ENCODE measurements around the gene DAAM2. TPM values are rescaled to one million over a fixed set of nuclear protein-coding genes. Genes with fewer than 3 reads are reported as not detected.

The DAAM2 gene
- total RNA-seq, 1 donor from 2014 or later: 14.7 TPM

- ATAC-seq: no peak
- DNase-seq (ENCODE audit: missing footprints): no peak
- intact Hi-C loops (cut with DNase I): no loop called here
These were observed 13.5 kb upstream of the DAAM2 start for GRCh38 chr6:39778581-39779255.

DNA sequence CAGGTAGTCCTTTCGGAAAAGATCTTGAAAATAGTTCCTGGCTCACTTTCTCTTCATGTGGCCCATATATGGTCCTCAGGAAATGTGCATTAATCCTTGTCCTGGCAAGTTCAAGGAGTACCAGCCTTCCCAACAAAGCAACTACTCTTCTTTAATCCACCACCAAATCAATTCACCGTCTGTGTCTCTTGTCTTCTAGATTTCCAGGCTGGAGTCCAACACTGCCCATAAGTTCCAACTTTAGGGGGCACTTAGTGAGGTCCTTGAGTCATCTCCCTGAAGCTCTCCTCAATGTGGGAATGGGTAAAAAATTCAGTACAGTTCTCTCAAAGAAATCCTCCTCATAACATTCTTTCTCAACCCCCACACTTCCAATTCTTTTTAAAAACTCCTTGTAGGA is 6.9 kb upstream of the DAAM2 start:
- ATAC-seq (no peak), DNase-seq (ENCODE audit: missing footprints) (no peak)
- intact Hi-C loops (cut with DNase I): no loop called here

- ATAC-seq: no peak
- DNase-seq (ENCODE audit: missing footprints): no peak
- intact Hi-C loops (cut with DNase I): no loop called here
These were observed 5.5 kb upstream of the DAAM2 start for GRCh38 chr6:39786649-39787048.

- intact Hi-C loops (cut with DNase I): no loop called here
These were observed 4.9 kb upstream of the DAAM2 start for GRCh38 chr6:39787322-39787721.

DNA sequence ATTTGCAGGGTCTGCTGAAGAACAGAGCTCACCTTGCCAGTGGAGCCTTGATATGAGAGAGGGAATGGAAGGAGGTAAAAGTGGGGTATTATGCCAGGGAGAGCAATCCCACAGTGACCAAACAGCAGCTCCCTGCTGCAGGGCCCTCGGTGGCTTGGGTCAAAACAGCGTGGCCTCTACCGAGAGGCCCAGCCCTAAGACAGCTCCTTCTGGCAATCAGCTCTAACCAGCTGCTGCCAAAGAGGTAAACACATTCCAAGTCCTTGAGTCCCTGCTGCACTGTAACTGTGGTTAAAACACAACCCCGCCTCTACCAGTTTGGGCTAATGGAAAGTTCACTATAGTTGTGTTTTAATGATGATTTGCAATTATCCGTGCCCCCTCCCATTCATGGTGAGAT is 1.4 kb upstream of the DAAM2 start:
- ATAC-seq (no peak), DNase-seq (ENCODE audit: missing footprints) (no peak)
- intact Hi-C loops (cut with DNase I): loop anchor here (5.0 kb wide), 1 partner anchor 77 kb away; no protein-coding TSS in a partner anchor

More at GRCh38 chr6:39787322-39787721, 4.9 kb upstream of the DAAM2 start:
- no peak for ATAC-seq
- no peak for DNase-seq (ENCODE audit: missing footprints)

GRCh38 chr6:39791311-39791710 is 865 bp upstream of the DAAM2 start:
- peak; percentile 50 for ATAC-seq
- intact Hi-C loops (cut with DNase I): loop anchor here (5.0 kb wide), 1 partner anchor 76 kb away; no protein-coding TSS in a partner anchor
- DNase-seq (ENCODE audit: missing footprints): no peak

DNA sequence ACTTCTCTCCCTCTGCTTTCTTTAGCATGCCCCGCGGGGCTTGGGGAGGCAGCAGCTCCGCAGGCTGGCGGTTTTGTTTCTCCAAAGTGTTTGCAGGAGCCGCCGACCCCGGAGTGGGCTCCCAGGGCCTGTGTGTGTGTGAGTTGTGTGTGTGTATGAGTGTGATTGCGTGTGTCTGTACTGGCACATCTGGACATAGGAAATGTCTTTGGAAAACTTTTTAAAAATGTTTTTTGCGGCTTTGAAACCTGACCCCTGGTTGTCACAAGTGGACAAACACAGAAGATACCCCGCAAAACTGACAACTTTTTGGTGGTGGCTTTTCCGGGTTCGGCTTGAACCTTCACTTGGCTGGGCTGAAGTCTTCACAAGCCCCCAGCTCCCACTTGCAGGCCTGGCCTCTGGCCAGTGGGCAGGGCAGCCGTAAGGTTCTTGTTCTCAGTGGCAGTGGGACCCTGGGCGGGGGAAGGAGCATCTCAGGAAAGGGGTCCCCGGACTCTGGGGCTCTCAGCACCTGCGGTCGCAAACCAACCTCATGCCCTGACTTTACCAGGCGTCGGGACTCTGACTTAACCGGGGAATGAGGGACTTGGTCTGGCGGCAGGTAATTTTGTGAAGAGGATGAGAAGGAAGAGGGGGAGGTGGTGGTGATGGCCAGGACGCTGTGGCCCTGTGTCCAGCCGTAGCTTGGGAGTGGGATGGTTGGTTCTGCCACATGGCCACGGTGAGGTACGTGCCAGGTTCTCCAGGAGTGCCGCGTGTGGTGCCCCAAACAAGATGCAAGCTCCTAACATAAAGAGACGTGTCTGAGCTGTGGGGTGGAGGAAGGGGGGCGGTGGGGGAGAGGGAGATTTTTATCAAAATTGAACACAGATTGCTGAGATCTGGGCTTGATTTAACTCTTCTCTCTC is 619 bp downstream of the DAAM2 start:
- ATAC-seq: no peak
- intact Hi-C loops (cut with DNase I): loop anchor here (5.0 kb wide), 1 partner anchor 75 kb away; no protein-coding TSS in a partner anchor
- no peak for DNase-seq (ENCODE audit: missing footprints)

DNA sequence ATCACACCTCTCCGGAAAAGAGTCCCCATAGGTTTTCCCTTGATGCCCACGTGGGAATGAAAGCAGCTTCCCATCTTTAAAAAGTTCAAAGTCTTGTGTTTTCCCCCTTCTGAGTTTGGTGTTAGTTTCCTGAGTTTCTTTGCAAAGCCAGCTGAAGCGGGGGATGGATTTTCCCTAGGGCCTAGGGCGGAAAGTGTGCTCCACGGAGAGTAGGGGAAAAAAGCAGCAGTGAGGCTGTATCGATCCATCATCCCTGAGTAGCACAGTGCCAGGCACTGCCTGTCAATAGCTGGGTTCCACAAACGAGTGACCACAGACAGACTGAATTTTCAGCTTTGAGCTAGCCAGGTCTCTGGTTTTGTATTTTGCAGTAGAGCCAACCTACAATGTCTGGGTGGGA is 1.3 kb downstream of the DAAM2 start:
- intact Hi-C loops (cut with DNase I): loop anchor here (5.0 kb wide), 1 partner anchor 74 kb away; no protein-coding TSS in a partner anchor
- ATAC-seq (no peak), DNase-seq (ENCODE audit: missing footprints) (no peak)

DNA sequence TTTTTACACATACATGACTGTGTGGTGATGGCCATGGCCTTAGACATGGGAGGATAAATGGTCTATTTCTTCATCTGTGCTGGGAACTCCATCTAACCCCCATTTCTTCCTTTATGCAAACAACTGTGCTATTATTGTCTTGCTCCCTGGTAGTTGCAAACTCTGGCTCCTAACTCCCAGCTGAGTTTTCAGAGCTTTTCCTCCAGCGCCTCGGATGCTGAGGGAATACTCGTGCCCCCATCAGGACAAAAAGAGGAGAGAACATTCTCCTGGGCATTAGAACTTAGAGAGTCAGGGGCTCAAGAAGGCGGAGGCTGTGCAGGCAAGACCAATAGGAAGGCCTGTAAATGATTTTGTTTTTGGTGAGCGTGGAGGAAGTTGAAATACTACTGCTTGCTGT is 2.1 kb downstream of the DAAM2 start:
- intact Hi-C loops (cut with DNase I): loop anchor here (5.0 kb wide), 1 partner anchor 73 kb away; no protein-coding TSS in a partner anchor
- ATAC-seq (no peak), DNase-seq (ENCODE audit: missing footprints) (no peak)

DNA sequence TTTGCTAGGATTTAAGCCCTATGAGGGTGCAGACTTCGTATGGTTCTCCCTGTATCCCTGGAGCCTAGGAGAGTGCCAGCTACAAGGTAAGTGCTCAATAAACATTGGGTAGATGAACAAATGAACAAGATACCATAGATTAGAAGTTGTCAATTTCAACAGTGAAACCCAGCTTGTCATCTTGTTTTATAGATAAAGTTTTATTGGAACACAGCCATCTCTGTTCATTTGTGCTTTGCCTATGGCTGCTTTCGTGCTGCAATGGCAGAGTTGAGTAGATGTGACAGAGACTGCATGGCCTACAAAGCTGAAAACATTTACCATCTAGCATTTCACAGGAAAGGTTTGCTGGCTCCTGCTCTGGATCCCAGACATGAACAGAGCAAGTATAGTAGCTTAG is 5.6 kb downstream of the DAAM2 start:
- intact Hi-C loops (cut with DNase I): no loop called here
- no peak for ATAC-seq
- no peak for DNase-seq (ENCODE audit: missing footprints)

- no peak for ATAC-seq
These were observed 8.2 kb downstream of the DAAM2 start for GRCh38 chr6:39800034-39801032.

DNA sequence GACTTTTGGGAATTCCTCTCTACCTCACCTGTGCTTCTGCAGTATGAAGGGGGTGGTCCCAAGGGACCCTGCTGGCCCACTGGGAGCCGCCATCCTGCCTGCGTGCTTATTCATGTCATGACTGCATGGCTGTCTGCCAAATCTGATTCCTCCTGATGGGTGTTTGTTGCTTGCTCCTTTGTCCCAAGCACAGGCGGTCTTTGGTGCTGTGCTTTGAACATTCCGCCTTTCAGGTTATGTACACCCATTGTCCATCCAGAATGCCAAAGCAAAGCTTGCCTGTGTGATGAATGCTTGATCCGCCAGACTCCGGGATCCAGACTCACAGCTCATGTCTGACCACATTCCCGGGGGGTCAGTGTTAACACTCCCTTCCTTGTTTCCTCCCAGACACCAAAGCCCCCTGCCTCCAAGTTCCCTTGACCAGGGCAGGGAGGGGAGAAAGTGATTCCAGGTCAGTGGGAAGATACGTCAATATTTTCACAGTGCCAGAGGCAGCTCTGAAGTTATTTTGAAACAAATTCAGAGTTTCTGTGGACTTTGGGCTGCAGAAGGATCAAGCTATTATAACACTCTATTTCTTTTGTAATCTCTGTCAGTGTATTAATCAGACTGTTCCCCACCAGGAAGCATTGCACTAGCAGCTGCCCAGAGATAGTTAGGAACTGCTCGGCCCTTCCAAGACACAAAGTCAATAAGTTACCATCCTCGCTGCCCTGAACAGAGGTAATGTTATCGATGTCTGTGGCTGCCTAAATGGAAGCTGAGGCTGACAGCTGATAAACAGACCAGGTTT is 9.5 kb downstream of the DAAM2 start:
- intact Hi-C loops (cut with DNase I): no loop called here
- no peak for ATAC-seq
- no peak for DNase-seq (ENCODE audit: missing footprints)

More at GRCh38 chr6:39800034-39801032, 8.2 kb downstream of the DAAM2 start:
- intact Hi-C loops (cut with DNase I): no loop called here
- DNase-seq (ENCODE audit: missing footprints): no peak

- intact Hi-C loops (cut with DNase I): no loop called here
- ATAC-seq (no peak), DNase-seq (ENCODE audit: missing footprints) (no peak)
These were observed 11.7 kb downstream of the DAAM2 start for GRCh38 chr6:39803872-39804271.

DNA sequence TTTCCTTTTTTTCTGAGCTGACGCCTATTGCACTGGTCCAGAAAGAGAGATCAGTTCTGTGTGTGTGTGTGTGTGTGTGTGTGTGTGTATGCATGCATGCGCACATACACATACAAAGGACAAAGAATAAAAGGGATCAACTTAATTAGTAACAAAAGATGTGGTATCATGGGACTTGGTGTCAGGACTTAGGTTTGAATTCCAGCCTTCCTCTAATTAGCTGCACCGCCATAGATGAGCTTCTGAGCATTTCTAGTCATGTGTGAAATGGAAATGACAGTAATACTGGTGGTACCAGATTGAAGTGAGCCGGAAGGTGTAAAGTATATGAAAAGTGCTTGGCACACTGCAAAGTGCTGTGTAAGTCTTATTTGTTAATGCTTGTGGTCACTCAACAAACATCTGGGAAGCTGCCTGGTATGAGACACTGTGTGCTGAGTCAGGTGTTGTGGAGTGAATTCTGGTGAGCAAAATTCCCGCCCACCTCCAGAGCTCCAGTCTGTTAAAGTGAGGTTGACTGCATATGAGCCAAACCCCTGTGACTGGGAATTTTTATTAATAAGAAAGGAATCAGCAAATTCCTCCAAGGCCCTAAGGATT is 12.4 kb downstream of the DAAM2 start:
- intact Hi-C loops (cut with DNase I): no loop called here
- DNase-seq (ENCODE audit: missing footprints): no peak
- no peak for ATAC-seq

- ATAC-seq: no peak
- intact Hi-C loops (cut with DNase I): no loop called here
- no peak for DNase-seq (ENCODE audit: missing footprints)
These were observed 14.1 kb downstream of the DAAM2 start for GRCh38 chr6:39806278-39806677.

DNA sequence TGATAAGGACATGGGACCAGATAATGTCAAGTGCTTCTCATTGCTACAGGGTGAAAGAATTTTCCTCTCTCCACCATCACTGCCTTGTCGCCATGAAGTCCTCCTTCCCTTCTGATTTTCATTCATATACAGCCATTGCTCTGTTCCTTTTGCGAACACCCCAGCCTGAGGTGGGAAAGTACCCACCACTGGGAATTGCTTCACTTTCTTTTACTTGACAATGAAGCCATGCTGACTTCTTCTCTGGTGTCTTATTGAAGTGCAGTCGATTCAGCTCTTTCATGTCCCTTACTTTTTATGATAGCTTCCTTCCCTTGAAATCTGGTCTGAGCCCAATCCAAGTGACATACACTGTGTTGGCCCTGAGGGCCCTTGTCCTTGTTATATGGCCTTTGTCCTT is 16.2 kb downstream of the DAAM2 start:
- ATAC-seq (no peak), DNase-seq (ENCODE audit: missing footprints) (no peak)
- intact Hi-C loops (cut with DNase I): no loop called here

- DNase-seq (ENCODE audit: missing footprints): no peak
- intact Hi-C loops (cut with DNase I): no loop called here
- ATAC-seq: no peak
These were observed 16.8 kb downstream of the DAAM2 start for GRCh38 chr6:39808964-39809363.
